KMS-11 (cell line): ENCODE measurements around the gene EFTUD2.

ENCODE experiments used
- H2AFZ ChIP-seq: fragments of 200-600 bp; sonication (generic); 2 replicates; pipeline ENCODE4 v1.6.1; 2016; ENCODE audit warnings: antibody characterized with exemption, mixed run types, low read depth
- H3K27ac ChIP-seq: fragments of 200-600 bp; sonication (generic); 2 replicates; pipeline ENCODE4 v1.6.1; 2016; ENCODE audit warnings: mild to moderate bottlenecking, mixed run types
- H3K27me3 ChIP-seq: fragments of 200-600 bp; sonication (generic); 2 replicates; pipeline ENCODE4 v1.6.1; 2017; ENCODE audit warnings: mild to moderate bottlenecking, low read depth, mixed run types, moderate library complexity; ENCODE audit not compliant: insufficient read depth
- H3K36me3 ChIP-seq: fragments of 200-600 bp; sonication (generic); 2 replicates; pipeline ENCODE4 v1.6.1; 2017; ENCODE audit warnings: mild to moderate bottlenecking, mixed run types; ENCODE audit not compliant: insufficient read depth
- H3K4me1 ChIP-seq: fragments of 200-600 bp; sonication (generic); 2 replicates; pipeline ENCODE4 v1.6.1; 2016; ENCODE audit warnings: mild to moderate bottlenecking, low read depth, mixed run types; ENCODE audit not compliant: poor library complexity, severe bottlenecking
- H3K4me2 ChIP-seq: fragments of 200-600 bp; sonication (generic); 2 replicates; pipeline ENCODE4 v1.7.0; 2016; ENCODE audit warnings: mild to moderate bottlenecking, mixed run types
- H3K4me3 ChIP-seq: fragments of 200-600 bp; sonication (generic); IDR thresholded peaks from 2 replicates; pipeline ENCODE4 v1.6.1; 2017; ENCODE audit warnings: low read depth, low read length, mixed read lengths; ENCODE audit not compliant: insufficient read depth
- H3K79me2 ChIP-seq: fragments of 200-600 bp; sonication (generic); 2 replicates; pipeline ENCODE4 v1.6.1; 2016; ENCODE audit warnings: low read depth, mixed run types; ENCODE audit not compliant: insufficient read depth
- H3K9ac ChIP-seq: fragments of 200-600 bp; sonication (generic); 2 replicates; pipeline ENCODE4 v1.6.1; 2016; ENCODE audit warnings: mild to moderate bottlenecking, mixed run types
- H4K20me1 ChIP-seq: fragments of 200-600 bp; sonication (generic); 2 replicates; pipeline ENCODE4 v1.6.1; 2016; ENCODE audit warnings: mild to moderate bottlenecking, mixed run types; ENCODE audit not compliant: insufficient read depth
- CTCF ChIP-seq: fragments of 200-600 bp; sonication (generic); conservative IDR thresholded peaks from 2 replicates; pipeline ENCODE4 v1.6.1; 2017; ENCODE audit warnings: low read depth, mild to moderate bottlenecking, antibody characterized with exemption, low read length, moderate library complexity, mixed read lengths

EFTUD2 gene

GRCh38 chr17:44877121-44877520, 22.1 kb downstream of the EFTUD2 start:
- Histone ChIP-seq H4K20me1 (no peaks in the 10 kb centered on the region), H3K27ac (no peak overlapping the region), H3K27me3 (no peaks in the 10 kb centered on the region), H3K4me2 (no peak overlapping the region), H3K79me2 (no peaks in the 10 kb centered on the region), H3K4me1 (no peaks in the 10 kb centered on the region), H3K9ac (no peak overlapping the region), H2AFZ (no peak overlapping the region), H3K4me3 (no peak overlapping the region), H3K36me3 (no peaks in the 10 kb centered on the region; the same call in 1 of the 2 replicates)
- TF ChIP-seq CTCF = no peak

GRCh38 chr17:44875761-44876160, 23.5 kb downstream of the EFTUD2 start:
- Histone ChIP-seq H3K4me1 (no peaks in the 10 kb centered on the region), H3K27ac (no peak overlapping the region), H3K27me3 (no peaks in the 10 kb centered on the region), H3K4me2 (no peak overlapping the region), H4K20me1 (no peaks in the 10 kb centered on the region), H3K79me2 (no peaks in the 10 kb centered on the region), H3K36me3 (no peaks in the 10 kb centered on the region; the same call in 1 of the 2 replicates), H3K4me3 (no peak overlapping the region), H3K9ac (no peak overlapping the region), H2AFZ (no peak overlapping the region)
- no peak for TF ChIP-seq CTCF

GRCh38 chr17:44872131-44872768, 27.0 kb downstream of the EFTUD2 start:
- Histone ChIP-seq H3K4me3 (no peak overlapping the region), H3K4me2 (no peak overlapping the region), H3K79me2 (no peaks in the 10 kb centered on the region), H4K20me1 (no peaks in the 10 kb centered on the region), H3K27ac (no peak overlapping the region), H3K36me3 (peaks cover 3% of the 10 kb centered on the region; the same call in 1 of the 2 replicates), H3K27me3 (no peaks in the 10 kb centered on the region), H3K4me1 (no peaks in the 10 kb centered on the region), H2AFZ (no peak overlapping the region), H3K9ac (no peak overlapping the region)
- TF ChIP-seq CTCF = no peak

GRCh38 chr17:44871556-44871955, 27.7 kb downstream of the EFTUD2 start:
- TF ChIP-seq CTCF = no peak
- H3K79me2 ChIP-seq = no peaks in the 10 kb centered on the region
- no peak overlapping the region for H3K9ac ChIP-seq
- H3K27me3 ChIP-seq = no peaks in the 10 kb centered on the region
- H3K4me2 ChIP-seq = no peak overlapping the region
- H3K4me1 ChIP-seq = no peaks in the 10 kb centered on the region
- H2AFZ ChIP-seq = no peak overlapping the region
- no peak overlapping the region for H3K4me3 ChIP-seq
- H4K20me1 ChIP-seq = no peaks in the 10 kb centered on the region
- H3K36me3 ChIP-seq = peaks cover 3% of the 10 kb centered on the region; the same call in 1 of the 2 replicates
- H3K27ac ChIP-seq = no peak overlapping the region
